ENCODE data around the gene PALM.
"Not testable (repeated sequence)": the region's sequence is repeated elsewhere in the genome, so short reads cannot be mapped to it uniquely, and the experiment has no call there.

Gene PALM

DNA sequence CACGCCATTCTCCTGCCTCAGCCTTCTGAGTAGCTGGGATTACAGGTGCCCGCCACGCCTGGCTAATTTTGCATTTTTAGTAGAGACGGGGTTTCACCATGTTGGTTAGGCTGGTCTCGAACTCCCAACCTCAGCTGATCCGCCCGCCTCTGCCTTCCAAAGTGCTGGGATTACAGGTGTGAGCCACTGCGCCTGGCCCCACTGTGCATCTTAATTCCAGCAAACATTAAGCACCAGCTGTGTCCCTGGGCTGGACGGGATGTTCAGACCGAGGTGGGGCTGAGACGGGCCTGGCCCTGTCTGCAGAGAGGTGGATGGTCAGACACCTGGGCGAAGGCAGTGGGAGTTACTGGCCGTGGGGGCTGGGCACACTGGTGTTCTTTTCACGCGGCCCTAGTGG is 20.8 kb downstream of the PALM start:
- H3K9ac ChIP-seq (ENCODE audit: low read length); H3K4me3 ChIP-seq (ENCODE audit: low read depth in 1 of 2, low read length in 2 of 2); H3K4me1 ChIP-seq (ENCODE audit: insufficient read depth, low read length); H3K36me3 ChIP-seq (ENCODE audit: insufficient read depth, low read length); H3K27ac ChIP-seq (ENCODE audit: low read depth, low read length); H3K9me3 ChIP-seq (ENCODE audit: low read length); H3K27me3 ChIP-seq (ENCODE audit: control insufficient read depth in 1 of 2, insufficient read depth in 2 of 2, low read length in 2 of 2): not testable (repeated sequence)

GRCh38 chr19:729965-730668 is 21.4 kb downstream of the PALM start:
- H3K36me3 ChIP-seq (ENCODE audit: insufficient read depth, low read length) = peaks cover 5% of the 10 kb centered on the region
- no peaks in the 10 kb centered on the region for H3K27me3 ChIP-seq (ENCODE audit: control insufficient read depth in 1 of 2, insufficient read depth in 2 of 2, low read length in 2 of 2)
- H3K4me1 ChIP-seq (ENCODE audit: insufficient read depth, low read length) = peaks cover 5% of the 10 kb centered on the region
- no peak overlapping the region for H3K4me3 ChIP-seq (ENCODE audit: low read depth in 1 of 2, low read length in 2 of 2)
- no peak overlapping the region for H3K9ac ChIP-seq (ENCODE audit: low read length)
- H3K9me3 ChIP-seq (ENCODE audit: low read length) = no peaks in the 10 kb centered on the region
- no peak overlapping the region for H3K27ac ChIP-seq (ENCODE audit: low read depth, low read length)

DNA sequence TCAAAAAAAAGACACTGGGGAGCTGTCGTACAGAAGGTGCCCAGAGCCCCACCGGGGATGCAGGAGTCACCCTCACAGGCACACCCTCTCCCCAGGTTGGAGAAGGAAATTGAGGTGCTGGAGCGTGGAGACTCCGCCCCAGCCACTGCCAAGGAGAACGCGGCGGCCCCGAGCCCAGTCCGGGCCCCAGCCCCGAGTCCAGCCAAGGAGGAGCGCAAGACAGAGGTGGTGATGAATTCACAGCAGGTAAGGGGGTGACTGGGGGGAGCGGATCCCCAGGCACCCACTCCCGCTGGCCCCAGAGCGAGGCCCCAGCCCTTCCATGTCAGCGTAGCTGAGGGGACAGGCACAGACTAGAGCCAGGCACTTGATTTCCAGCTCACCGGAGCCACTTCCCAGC is 22.3 kb downstream of the PALM start:
- no peak overlapping the region for H3K9ac ChIP-seq (ENCODE audit: low read length)
- H3K36me3 ChIP-seq (ENCODE audit: insufficient read depth, low read length) = peaks cover 5% of the 10 kb centered on the region
- H3K9me3 ChIP-seq (ENCODE audit: low read length) = no peaks in the 10 kb centered on the region
- no peak overlapping the region for H3K4me3 ChIP-seq (ENCODE audit: low read depth in 1 of 2, low read length in 2 of 2)
- no peak overlapping the region for H3K27ac ChIP-seq (ENCODE audit: low read depth, low read length)
- peaks cover 5% of the 10 kb centered on the region for H3K4me1 ChIP-seq (ENCODE audit: insufficient read depth, low read length)
- no peaks in the 10 kb centered on the region for H3K27me3 ChIP-seq (ENCODE audit: control insufficient read depth in 1 of 2, insufficient read depth in 2 of 2, low read length in 2 of 2)

DNA sequence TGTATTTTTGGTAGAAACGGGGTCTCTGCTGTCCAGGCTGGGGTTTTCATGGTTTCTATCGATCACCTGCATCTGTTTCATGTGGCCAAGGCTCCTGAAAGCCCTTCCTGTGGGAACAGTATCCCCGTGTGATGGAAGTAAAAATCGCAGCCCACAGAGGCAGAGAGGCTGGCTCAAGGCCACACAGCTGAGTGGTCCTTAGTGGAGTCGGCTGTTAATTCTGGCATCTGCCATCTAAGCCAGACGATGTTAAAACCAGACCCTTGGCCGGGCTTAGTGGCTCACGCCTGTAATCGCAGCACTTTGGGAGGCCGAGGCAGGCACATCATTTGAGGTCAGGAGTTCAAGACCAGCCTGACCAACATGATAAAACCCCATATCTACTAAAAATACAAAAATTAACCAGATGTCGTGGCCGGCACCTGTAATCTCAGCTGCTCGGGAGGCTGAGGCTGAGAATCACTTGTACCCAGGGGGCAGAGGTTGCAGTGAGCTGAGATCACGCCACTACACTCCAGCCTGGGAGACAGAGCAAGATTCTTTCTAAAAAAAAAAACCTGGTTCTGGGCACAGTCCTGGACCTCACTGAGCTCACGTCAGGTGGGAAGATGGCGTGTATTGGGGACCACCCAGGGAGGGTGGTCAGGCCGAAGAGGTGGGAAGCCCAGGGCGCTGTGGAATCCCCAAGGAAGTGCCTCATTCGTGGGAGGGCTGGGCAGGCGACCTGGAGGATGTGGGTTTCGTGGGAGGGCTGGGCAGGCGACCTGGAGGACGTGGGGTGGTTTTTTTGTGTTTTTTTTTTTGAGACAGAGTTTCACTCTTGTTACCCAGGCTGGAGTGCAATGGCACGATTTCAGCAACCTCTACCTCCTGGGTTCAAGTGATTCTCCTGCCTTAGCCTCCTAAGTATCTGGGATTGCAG is 23.7 kb downstream of the PALM start:
- no peaks in the 10 kb centered on the region for H3K9me3 ChIP-seq (ENCODE audit: low read length)
- H3K4me3 ChIP-seq (ENCODE audit: low read depth in 1 of 2, low read length in 2 of 2) = no peak overlapping the region
- H3K27me3 ChIP-seq (ENCODE audit: control insufficient read depth in 1 of 2, insufficient read depth in 2 of 2, low read length in 2 of 2) = no peaks in the 10 kb centered on the region
- no peak overlapping the region for H3K27ac ChIP-seq (ENCODE audit: low read depth, low read length)
- peaks cover 5% of the 10 kb centered on the region for H3K4me1 ChIP-seq (ENCODE audit: insufficient read depth, low read length)
- H3K36me3 ChIP-seq (ENCODE audit: insufficient read depth, low read length) = peaks cover 5% of the 10 kb centered on the region
- no peak overlapping the region for H3K9ac ChIP-seq (ENCODE audit: low read length)

- Histone ChIP-seq H3K9me3 (ENCODE audit: low read length) (no peaks in the 10 kb centered on the region), H3K4me1 (ENCODE audit: insufficient read depth, low read length) (peaks cover 5% of the 10 kb centered on the region), H3K27me3 (ENCODE audit: control insufficient read depth in 1 of 2, insufficient read depth in 2 of 2, low read length in 2 of 2) (no peaks in the 10 kb centered on the region), H3K36me3 (ENCODE audit: insufficient read depth, low read length) (peaks cover 5% of the 10 kb centered on the region), H3K9ac (ENCODE audit: low read length) (no peak overlapping the region), H3K27ac (ENCODE audit: low read depth, low read length) (no peak overlapping the region), H3K4me3 (ENCODE audit: low read depth in 1 of 2, low read length in 2 of 2) (no peak overlapping the region)
Measured at GRCh38 chr19:734716-735115, 26.0 kb downstream of the PALM start.

DNA sequence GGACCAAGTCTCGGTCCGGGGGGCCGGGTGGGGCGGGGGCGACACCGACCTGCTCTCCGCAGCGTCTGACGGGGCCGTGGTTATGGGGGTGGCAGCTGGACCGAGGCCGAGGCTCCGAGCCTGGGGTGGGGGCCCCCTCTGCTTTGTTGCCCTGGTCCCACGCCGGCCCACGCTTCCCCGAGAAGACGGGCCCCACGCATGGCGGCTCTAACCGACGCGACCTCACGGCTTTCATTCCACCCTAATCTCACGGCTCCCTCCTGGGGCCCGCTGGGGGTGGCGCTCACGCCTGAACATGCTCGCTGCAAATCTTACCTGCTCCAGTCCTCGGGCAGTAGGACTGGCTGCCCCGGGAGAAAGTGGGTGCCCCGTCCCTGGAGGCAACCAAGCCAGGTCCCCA is 27.4 kb downstream of the PALM start:
- no peaks in the 10 kb centered on the region for H3K9me3 ChIP-seq (ENCODE audit: low read length)
- H3K4me1 ChIP-seq (ENCODE audit: insufficient read depth, low read length) = peaks cover 5% of the 10 kb centered on the region
- no peak overlapping the region for H3K4me3 ChIP-seq (ENCODE audit: low read depth in 1 of 2, low read length in 2 of 2)
- H3K27me3 ChIP-seq (ENCODE audit: control insufficient read depth in 1 of 2, insufficient read depth in 2 of 2, low read length in 2 of 2) = no peaks in the 10 kb centered on the region
- no peak overlapping the region for H3K27ac ChIP-seq (ENCODE audit: low read depth, low read length)
- peaks cover 5% of the 10 kb centered on the region for H3K36me3 ChIP-seq (ENCODE audit: insufficient read depth, low read length)
- no peak overlapping the region for H3K9ac ChIP-seq (ENCODE audit: low read length)

DNA sequence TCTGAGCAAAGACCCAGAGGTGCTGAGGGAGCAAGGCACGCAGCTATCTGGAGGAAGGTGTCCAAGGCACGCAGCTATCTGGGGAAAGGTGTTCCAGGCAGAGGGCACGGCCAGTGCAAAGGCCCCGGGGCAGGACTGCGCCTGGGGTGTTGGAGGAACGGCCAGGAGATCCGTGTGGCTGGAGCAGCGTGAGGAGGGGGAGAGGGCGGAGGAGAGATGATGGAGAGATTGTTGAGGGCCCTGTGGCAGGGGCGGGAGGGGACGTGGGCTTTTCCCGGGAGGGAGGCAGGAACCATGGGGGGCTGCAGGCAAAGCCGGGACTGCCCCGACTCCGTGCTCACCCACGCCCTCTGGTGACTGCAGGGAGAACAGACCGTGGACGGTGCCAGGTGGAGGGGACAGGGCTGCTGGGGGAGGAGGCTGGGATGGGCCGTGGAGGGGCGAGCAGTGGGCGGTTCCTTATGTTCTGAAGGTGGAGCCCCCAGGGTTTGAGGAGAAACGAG is 28.9 kb downstream of the PALM start:
- Histone ChIP-seq H3K27ac (ENCODE audit: low read depth, low read length) (no peak overlapping the region), H3K36me3 (ENCODE audit: insufficient read depth, low read length) (no peaks in the 10 kb centered on the region), H3K4me1 (ENCODE audit: insufficient read depth, low read length) (peaks cover 5% of the 10 kb centered on the region), H3K4me3 (ENCODE audit: low read depth in 1 of 2, low read length in 2 of 2) (no peak overlapping the region), H3K9ac (ENCODE audit: low read length) (no peak overlapping the region), H3K9me3 (ENCODE audit: low read length) (no peaks in the 10 kb centered on the region), H3K27me3 (ENCODE audit: control insufficient read depth in 1 of 2, insufficient read depth in 2 of 2, low read length in 2 of 2) (no peaks in the 10 kb centered on the region)

GRCh38 chr19:738509-739128 is 29.9 kb downstream of the PALM start:
- Histone ChIP-seq H3K27ac (ENCODE audit: low read depth, low read length) (no peak overlapping the region), H3K27me3 (ENCODE audit: control insufficient read depth in 1 of 2, insufficient read depth in 2 of 2, low read length in 2 of 2) (no peaks in the 10 kb centered on the region), H3K9me3 (ENCODE audit: low read length) (no peaks in the 10 kb centered on the region), H3K36me3 (ENCODE audit: insufficient read depth, low read length) (no peaks in the 10 kb centered on the region), H3K4me3 (ENCODE audit: low read depth in 1 of 2, low read length in 2 of 2) (no peak overlapping the region), H3K9ac (ENCODE audit: low read length) (no peak overlapping the region), H3K4me1 (ENCODE audit: insufficient read depth, low read length) (peaks cover 5% of the 10 kb centered on the region)

DNA sequence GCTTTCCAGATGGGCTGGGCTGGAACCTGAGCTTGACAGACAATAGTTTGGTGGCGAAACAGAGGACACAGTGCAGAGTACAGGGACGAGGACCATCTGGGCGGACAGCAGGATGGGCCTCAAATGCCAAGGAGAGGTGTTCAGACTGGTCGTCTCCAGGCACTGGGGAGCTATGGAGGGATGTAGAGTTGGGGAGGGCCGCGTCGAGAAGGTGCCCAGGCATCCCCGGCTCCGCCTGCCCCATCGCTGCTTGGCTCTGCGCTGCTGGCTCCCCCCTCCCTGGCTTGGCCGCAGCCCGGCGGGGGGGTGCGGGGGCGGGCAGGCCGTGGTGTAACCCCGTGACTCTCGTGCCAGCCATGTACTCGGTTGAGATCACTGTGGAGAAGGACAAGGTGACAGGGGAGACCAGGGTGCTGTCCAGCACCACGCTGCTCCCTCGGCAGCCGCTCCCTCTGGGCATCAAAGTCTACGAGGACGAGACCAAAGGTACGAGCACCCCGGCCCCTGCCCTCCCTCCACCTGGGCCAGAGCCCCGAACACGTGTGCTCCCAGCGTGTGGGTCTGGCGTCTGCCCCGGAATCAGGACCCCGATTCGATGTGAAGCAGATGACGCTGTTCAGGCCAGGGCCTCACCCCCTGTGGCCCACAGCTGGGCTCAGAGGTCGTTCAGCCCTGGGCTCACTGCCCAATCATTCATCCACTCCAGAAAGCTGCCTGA is 31.4 kb downstream of the PALM start:
- no peaks in the 10 kb centered on the region for H3K9me3 ChIP-seq (ENCODE audit: low read length)
- no peak overlapping the region for H3K27ac ChIP-seq (ENCODE audit: low read depth, low read length)
- no peak overlapping the region for H3K9ac ChIP-seq (ENCODE audit: low read length)
- no peak overlapping the region for H3K4me3 ChIP-seq (ENCODE audit: low read depth in 1 of 2, low read length in 2 of 2)
- no peaks in the 10 kb centered on the region for H3K36me3 ChIP-seq (ENCODE audit: insufficient read depth, low read length)
- no peaks in the 10 kb centered on the region for H3K4me1 ChIP-seq (ENCODE audit: insufficient read depth, low read length)
- H3K27me3 ChIP-seq (ENCODE audit: control insufficient read depth in 1 of 2, insufficient read depth in 2 of 2, low read length in 2 of 2) = no peaks in the 10 kb centered on the region

DNA sequence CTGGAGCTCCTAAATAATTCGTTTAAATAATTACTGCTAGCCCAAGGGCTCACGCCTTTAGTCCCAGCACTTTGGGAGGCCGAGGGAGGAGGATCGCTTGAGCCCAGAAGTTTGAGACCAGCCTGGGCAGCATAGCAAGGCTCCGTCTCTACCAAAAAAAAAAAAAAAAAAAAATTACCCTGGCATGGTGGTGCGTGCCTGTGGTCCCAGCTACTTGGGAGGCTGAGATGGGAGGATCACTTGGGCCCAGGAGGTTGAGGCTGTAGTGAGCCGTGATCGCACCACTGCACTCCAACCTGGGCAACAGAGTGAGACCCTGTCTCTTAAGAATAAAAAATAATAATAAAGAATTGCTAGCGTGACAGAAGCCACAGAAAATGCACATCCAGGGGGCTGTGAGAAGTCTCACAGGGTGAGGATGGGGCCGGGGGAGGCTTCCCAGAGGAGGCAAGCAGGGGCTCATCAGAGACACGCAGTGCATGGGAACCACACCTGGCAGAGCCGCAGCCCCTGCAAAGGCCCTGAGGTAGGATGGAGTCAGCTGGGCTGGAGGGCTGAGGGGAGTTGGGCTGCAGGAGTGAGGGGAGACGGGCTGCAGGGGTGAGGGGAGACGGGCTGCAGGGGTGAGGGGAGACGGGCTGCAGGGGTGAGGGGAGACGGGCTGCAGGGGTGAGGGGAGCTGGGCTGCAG is 32.2 kb downstream of the PALM start:
- not testable (repeated sequence) for H3K27ac ChIP-seq (ENCODE audit: low read depth, low read length); H3K4me1 ChIP-seq (ENCODE audit: insufficient read depth, low read length); H3K36me3 ChIP-seq (ENCODE audit: insufficient read depth, low read length); H3K27me3 ChIP-seq (ENCODE audit: control insufficient read depth in 1 of 2, insufficient read depth in 2 of 2, low read length in 2 of 2); H3K9ac ChIP-seq (ENCODE audit: low read length); H3K4me3 ChIP-seq (ENCODE audit: low read depth in 1 of 2, low read length in 2 of 2); H3K9me3 ChIP-seq (ENCODE audit: low read length)
